Gastroesophageal sphincter (tissue), 4 donors: ENCODE data around the gene SERPINE2. TPM values are rescaled to one million over a fixed set of nuclear protein-coding genes. Genes with fewer than 3 reads are reported as not detected.

Source experiments
- ATAC-seq: fragments of 150-250 bp; one replicate; pipeline ENCODE4 v1.9.1; 2016; ENCODE audit warnings: mild to moderate bottlenecking, moderate library complexity
- H3K27ac ChIP-seq, 4 donors: fragments of 200-600 bp; sonication (generic) in 3 of 4; 1 replicate in 3 of 4; 2 replicates in 1 of 4; pipeline ENCODE4 v1.5.1; 2016 to 2019
- H3K27me3 ChIP-seq: fragments of 200-600 bp; sonication (generic); one replicate; pipeline ENCODE4 v1.5.1; 2019
- H3K36me3 ChIP-seq, 2 donors: fragments of 200-600 bp; sonication (generic); one replicate each; pipeline ENCODE4 v1.5.1; 2019; ENCODE audit warnings: control low read depth in 1 of 2
- H3K4me1 ChIP-seq, 3 donors: fragments of 200-600 bp; sonication (generic); 1 replicate in 2 of 3; 2 replicates in 1 of 3; pipeline ENCODE4 v1.5.1; 2016 to 2019; ENCODE audit warnings: control low read depth in 2 of 3
- H3K4me3 ChIP-seq, 2 donors: fragments of 200-600 bp; sonication (generic); one replicate each; pipeline ENCODE4 v1.5.1; 2019; ENCODE audit warnings: mild to moderate bottlenecking in 1 of 2, moderate library complexity in 1 of 2
- H3K9me3 ChIP-seq, 3 donors: fragments of 200-600 bp; sonication (generic); one replicate each; pipeline ENCODE4 v1.5.1; 2017 to 2019; ENCODE audit warnings: control low read depth in 2 of 3
- EP300 ChIP-seq: sonication (generic); formaldehyde crosslinking; IDR thresholded peaks from one replicate; pipeline ENCODE4 v1.6.1; 2017; ENCODE audit warnings: antibody characterized with exemption, mild to moderate bottlenecking
- POLR2A ChIP-seq, 2 donors: fragments of 450-650 bp; IDR thresholded peaks; one replicate each; pipeline ENCODE4 v1.6.1; 2017; ENCODE audit warnings: antibody characterized with exemption in 2 of 2, mild to moderate bottlenecking in 2 of 2, moderate library complexity in 1 of 2
- POLR2AphosphoS5 ChIP-seq: sonication (generic); formaldehyde crosslinking; IDR thresholded peaks from one replicate; pipeline ENCODE4 v1.6.1; 2017; ENCODE audit warnings: antibody characterized with exemption
- WGBS, 2 donors: methylation state at CpG; one replicate each; pipeline ENCODE4 v1.1.5; 2018; ENCODE audit warnings: low coverage in 1 of 2; 5-methylcytosine and 5-hydroxymethylcytosine counted together
- total RNA-seq, 4 donors: library from RNA; depleted of rRNA; stranded (reverse); fragments of >200 nt; gene quantifications; one replicate each; pipeline ENCODE4 v1.1.0, GENCODE V29; 2016
- TF ChIP-seq, protein P1 (sequence below), 4 experiments: fragments of 200-600 bp in 2 of 4; fragments of 450-650 bp in 2 of 4; sonication (generic) in 1 of 4; IDR thresholded peaks; one replicate each; pipeline ENCODE4 v1.5.1; 2017 to 2019; ENCODE audit warnings: antibody characterized with exemption in 4 of 4, mild to moderate bottlenecking in 2 of 4, moderate library complexity in 2 of 4

Gene SERPINE2
- total RNA-seq, 4 donors from 2014 or later, result 12.5 to 130 (median 48.6) TPM

DNA sequence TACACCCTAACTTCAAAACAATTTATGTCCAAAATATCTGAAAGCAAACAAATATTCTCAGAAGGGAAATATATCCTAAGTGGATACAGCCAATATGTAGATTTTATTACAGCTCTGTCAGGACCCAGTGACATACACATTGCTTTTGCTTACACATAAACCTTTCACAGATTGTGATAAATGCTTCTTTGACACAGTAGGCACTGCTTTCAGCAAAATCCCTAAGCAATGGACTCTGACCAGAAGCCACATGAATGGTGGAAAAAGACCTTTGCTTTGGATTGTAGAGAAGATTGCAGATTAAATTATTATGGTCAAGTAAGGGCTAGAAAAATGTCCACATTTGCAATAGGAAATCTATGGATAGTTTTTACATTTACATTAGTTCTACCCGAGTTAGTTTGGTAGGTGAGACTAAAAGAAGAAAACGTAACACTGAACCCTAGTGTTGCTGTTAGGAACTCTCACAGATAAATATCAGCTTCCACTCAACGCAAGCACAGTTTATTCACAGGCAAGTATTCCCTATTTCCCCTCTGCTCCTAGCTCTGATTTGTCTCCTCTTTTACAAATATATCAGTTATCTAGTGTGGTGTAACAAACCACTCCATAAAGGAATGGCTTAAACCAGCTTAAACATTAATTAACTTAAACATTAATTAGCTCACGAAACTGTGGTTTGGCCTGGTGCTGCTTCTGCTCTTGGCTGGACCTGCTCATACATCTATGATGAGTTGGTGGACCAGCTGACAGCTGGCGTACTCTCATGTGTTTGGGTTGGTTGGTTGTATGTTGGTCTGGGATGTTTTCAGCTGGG lies 23.6 kb upstream of the SERPINE2 start:
- H3K9me3 ChIP-seq, result no peaks in the 10 kb centered on the region
- no peak overlapping the region for H3K4me3 ChIP-seq
- TF ChIP-seq POLR2AphosphoS5, result no peak
- TF ChIP-seq, protein P1, sequence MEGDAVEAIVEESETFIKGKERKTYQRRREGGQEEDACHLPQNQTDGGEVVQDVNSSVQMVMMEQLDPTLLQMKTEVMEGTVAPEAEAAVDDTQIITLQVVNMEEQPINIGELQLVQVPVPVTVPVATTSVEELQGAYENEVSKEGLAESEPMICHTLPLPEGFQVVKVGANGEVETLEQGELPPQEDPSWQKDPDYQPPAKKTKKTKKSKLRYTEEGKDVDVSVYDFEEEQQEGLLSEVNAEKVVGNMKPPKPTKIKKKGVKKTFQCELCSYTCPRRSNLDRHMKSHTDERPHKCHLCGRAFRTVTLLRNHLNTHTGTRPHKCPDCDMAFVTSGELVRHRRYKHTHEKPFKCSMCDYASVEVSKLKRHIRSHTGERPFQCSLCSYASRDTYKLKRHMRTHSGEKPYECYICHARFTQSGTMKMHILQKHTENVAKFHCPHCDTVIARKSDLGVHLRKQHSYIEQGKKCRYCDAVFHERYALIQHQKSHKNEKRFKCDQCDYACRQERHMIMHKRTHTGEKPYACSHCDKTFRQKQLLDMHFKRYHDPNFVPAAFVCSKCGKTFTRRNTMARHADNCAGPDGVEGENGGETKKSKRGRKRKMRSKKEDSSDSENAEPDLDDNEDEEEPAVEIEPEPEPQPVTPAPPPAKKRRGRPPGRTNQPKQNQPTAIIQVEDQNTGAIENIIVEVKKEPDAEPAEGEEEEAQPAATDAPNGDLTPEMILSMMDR (IDR thresholded peaks at IDR 0.05), result no peak
- no peak for TF ChIP-seq EP300
- no peak for TF ChIP-seq POLR2A (IDR thresholded peaks at IDR 0.05)
- H3K4me1 ChIP-seq, result no peaks in the 10 kb centered on the region
- 71 to 76% methylated on average over 5 of the region's 5 CpGs for WGBS, 2 donors
- no peaks in the 10 kb centered on the region for H3K27me3 ChIP-seq
- no peak for ATAC-seq
- no peaks in the 10 kb centered on the region for H3K36me3 ChIP-seq
- H3K27ac ChIP-seq, result no peak overlapping the region

DNA sequence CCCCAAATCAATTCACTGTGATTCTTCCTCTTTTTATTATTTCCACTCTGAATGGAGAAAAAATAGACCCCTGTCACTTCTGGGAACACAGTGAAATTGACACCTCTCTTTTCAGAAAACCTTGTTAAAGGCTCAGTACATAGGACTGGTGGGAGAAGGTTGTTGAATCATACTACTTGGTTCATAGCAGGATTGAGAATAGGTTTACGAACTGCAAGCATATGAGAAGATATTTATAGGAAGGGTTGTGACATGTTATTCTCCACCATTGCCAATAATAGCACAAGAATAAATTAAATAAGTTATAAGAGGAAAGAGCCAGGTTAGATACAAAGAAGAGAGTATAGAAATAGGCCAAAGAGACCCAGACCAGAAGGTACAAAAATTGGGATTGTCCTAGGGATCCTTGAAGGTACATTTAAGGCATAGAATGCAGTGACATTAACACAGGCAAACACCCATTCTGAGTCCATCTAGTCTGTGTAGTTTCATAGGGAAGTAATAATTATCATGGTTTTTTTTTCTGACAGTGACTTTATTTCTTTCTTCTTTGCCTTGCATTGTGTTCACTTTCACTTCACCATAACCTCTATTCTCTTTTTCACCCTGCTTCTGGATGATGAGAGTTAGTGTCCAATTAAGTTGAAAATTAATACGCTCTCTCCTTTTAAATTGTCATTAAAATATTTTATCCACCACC lies 21.8 kb upstream of the SERPINE2 start:
- ATAC-seq, result no peak
- no peaks in the 10 kb centered on the region for H3K4me1 ChIP-seq
- WGBS, 2 donors, result 50 to 84% methylated on average over 1 to 2 of the region's 2 CpGs

DNA sequence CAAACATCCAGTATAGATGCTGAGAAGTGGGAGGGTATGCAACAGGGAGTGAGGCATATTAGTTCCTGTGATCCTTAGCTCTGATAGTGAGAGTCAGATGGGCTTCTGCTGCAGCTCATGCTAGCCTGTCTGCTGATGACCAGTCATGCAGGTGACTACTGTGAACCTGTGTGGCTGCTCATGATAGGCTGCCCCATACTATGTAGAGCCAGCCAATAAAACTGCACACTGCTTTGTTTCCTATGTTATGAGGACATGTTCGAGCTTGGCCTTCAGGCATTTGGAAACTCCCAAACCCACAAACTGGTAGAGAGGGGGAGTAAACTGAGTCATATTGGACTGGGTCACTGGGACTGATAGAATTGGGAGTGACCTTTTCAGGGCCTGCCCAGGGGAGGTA lies 20.1 kb upstream of the SERPINE2 start:
- TF ChIP-seq POLR2AphosphoS5 (no peak), POLR2A (IDR thresholded peaks at IDR 0.05) (no peak)
- TF ChIP-seq, protein P1 (IDR thresholded peaks at IDR 0.05), result no peak
- Histone ChIP-seq H3K27me3 (no peaks in the 10 kb centered on the region), H3K36me3 (no peaks in the 10 kb centered on the region), H3K9me3 (no peaks in the 10 kb centered on the region), H3K4me3 (no peak overlapping the region), H3K4me1 (no peaks in the 10 kb centered on the region), H3K27ac (no peak overlapping the region)
- no peak for ATAC-seq
- 100% methylated on average over 1 of the region's 1 CpG; no CpG with 5 or more reads in 1 of the 2 donors for WGBS, 2 donors

More for the DNA sequence above, 21.8 kb upstream of the SERPINE2 start:
- Histone ChIP-seq H3K4me3 (no peak overlapping the region), H3K9me3 (no peaks in the 10 kb centered on the region), H3K27me3 (no peaks in the 10 kb centered on the region), H3K27ac (no peak overlapping the region), H3K36me3 (no peaks in the 10 kb centered on the region)
- TF ChIP-seq, protein P1 (IDR thresholded peaks at IDR 0.05), result no peak
- TF ChIP-seq POLR2AphosphoS5 (no peak), EP300 (no peak), POLR2A (IDR thresholded peaks at IDR 0.05) (no peak)

DNA sequence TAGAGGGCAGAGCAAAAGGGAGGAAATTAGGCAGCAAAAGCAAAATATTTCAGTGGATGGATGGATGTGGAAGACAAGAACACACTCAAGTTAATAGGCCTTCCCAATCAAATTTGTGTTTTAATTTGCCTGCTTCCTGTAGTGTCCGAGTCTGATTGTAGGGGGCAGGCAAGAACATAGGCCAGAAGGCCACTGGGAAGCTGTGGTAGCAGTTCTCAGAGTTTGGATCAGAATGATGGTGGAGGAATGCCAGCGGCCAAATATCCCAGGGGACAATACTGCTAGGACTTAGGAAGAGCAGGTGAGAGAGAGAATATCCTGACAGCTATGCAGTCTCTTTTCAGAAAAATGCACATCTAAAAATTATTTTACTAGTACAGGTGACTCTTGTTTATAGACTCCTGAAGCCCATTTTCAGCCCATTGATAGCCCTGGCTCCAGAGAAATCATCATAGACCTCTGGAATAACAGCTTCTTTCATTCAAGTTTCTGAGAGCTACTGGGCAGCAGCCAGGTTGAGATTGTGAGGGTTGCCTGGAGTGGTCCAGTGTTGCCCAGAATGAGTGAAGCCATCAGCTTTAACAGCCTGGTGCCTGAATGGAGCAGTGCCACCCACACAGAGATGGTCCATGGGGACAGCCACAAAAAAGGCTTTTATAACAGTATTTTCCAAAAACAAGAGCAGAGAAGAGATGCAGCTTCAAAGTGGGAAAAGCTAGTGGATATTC lies 19.1 kb upstream of the SERPINE2 start:
- 63 to 80% methylated on average over 1 to 2 of the region's 2 CpGs for WGBS, 2 donors

More for the DNA sequence above, 19.1 kb upstream of the SERPINE2 start:
- Histone ChIP-seq H3K9me3 (no peaks in the 10 kb centered on the region), H3K4me3 (no peak overlapping the region), H3K4me1 (no peaks in the 10 kb centered on the region), H3K27ac (no peak overlapping the region), H3K27me3 (no peaks in the 10 kb centered on the region), H3K36me3 (no peaks in the 10 kb centered on the region)
- no peak for TF ChIP-seq EP300
- TF ChIP-seq POLR2A (IDR thresholded peaks at IDR 0.05), result no peak
- no peak for TF ChIP-seq POLR2AphosphoS5
- TF ChIP-seq, protein P1 (IDR thresholded peaks at IDR 0.05), result no peak
- ATAC-seq, result no peak
